Putamen (tissue), 1 donor: ENCODE data around the gene PDZD7.
"Not testable (repeated sequence)": the region's sequence is repeated elsewhere in the genome, so short reads cannot be mapped to it uniquely, and the experiment has no call there.

Source experiments
- DNase-seq: peaks from one replicate; pipeline ENCODE4 v3.0.0-alpha.2; 2016; ENCODE audit warnings: low spot score

The PDZD7 gene

GRCh38 chr10:100983868-100984671 lies 46.9 kb downstream of the PDZD7 start:
- DNase-seq, result no peak

GRCh38 chr10:100982916-100983830 lies 47.8 kb downstream of the PDZD7 start:
- DNase-seq, result no peak

GRCh38 chr10:100981178-100981772 lies 49.7 kb downstream of the PDZD7 start:
- no peak for DNase-seq

GRCh38 chr10:100980711-100981110 lies 50.2 kb downstream of the PDZD7 start:
- no peak for DNase-seq

GRCh38 chr10:100980311-100980710 lies 50.6 kb downstream of the PDZD7 start:
- no peak for DNase-seq

- no peak for DNase-seq
Measured at GRCh38 chr10:100979791-100980272, 51.1 kb downstream of the PDZD7 start.

- no peak for DNase-seq
Measured at GRCh38 chr10:100978901-100979195, 52.1 kb downstream of the PDZD7 start.

GRCh38 chr10:100978121-100978900 lies 52.6 kb downstream of the PDZD7 start:
- DNase-seq, result no peak

- DNase-seq, result no peak
Measured at GRCh38 chr10:100977436-100977835, 53.5 kb downstream of the PDZD7 start.

- no peak for DNase-seq
Measured at GRCh38 chr10:100976906-100977305, 54.0 kb downstream of the PDZD7 start.

GRCh38 chr10:100975397-100975796 lies 55.5 kb downstream of the PDZD7 start:
- not testable (repeated sequence) for DNase-seq

GRCh38 chr10:100972904-100973535 lies 57.9 kb downstream of the PDZD7 start:
- no peak for DNase-seq

- DNase-seq, result no peak
Measured at GRCh38 chr10:100972115-100972903, 58.6 kb downstream of the PDZD7 start.

- DNase-seq, result no peak
Measured at GRCh38 chr10:100970914-100971811, 59.8 kb downstream of the PDZD7 start.

- no peak for DNase-seq
Measured at GRCh38 chr10:100970076-100970913, 60.6 kb downstream of the PDZD7 start.

GRCh38 chr10:100969187-100970075 lies 61.5 kb downstream of the PDZD7 start, which contains the start of gene SEMA4G:
Gene SEMA4G (plus strand): TSS chr10:100969504. CDS start chr10:100972913, 3,409 bp downstream.
- DNase-seq, result no peak

GRCh38 chr10:100968863-100969186 lies 62.1 kb downstream of the PDZD7 start:
- DNase-seq, result no peak
